Stimulated activated CD4-positive, alpha-beta T cell treated with anti-CD3 and anti-CD28 coated beads, Interleukin-4, amount 100 ng/mL, for 24 hours (primary cell): Measurements from ENCODE around the gene PXN.
A peak's percentile ranks its signal among the peaks of the same experiment; 100 is the strongest.
"Not testable (repeated sequence)": the region's sequence is repeated elsewhere in the genome, so short reads cannot be mapped to it uniquely, and the experiment has no call there.

Source experiments
- DNase-seq: peaks from one replicate; pipeline ENCODE4 v3.0.0-alpha.2; 2020

Gene PXN

GRCh38 chr12:120204171-120204570 is 61.4 kb downstream of the PXN start:
- no peak for DNase-seq

- DNase-seq = no peak
Measured at GRCh38 chr12:120200364-120200800, 65.1 kb downstream of the PXN start.

GRCh38 chr12:120199595-120200306 is 65.8 kb downstream of the PXN start:
- DNase-seq = peak; percentile 61

GRCh38 chr12:120199025-120199424 is 66.5 kb downstream of the PXN start:
- peak; percentile 24 for DNase-seq

GRCh38 chr12:120197542-120197887 is 68.0 kb downstream of the PXN start:
- DNase-seq = no peak

GRCh38 chr12:120196817-120197541 is 68.6 kb downstream of the PXN start:
- DNase-seq = not testable (repeated sequence)

- no peak for DNase-seq
Measured at GRCh38 chr12:120196363-120196762, 69.2 kb downstream of the PXN start.

- peak; percentile 90 for DNase-seq
Measured at GRCh38 chr12:120194534-120195395, 70.8 kb downstream of the PXN start, which contains the start of gene GCN1. Gene GCN1 (minus strand): TSS chr12:120194715. CDS start chr12:120194697, 18 bp downstream.

- DNase-seq = no peak
Measured at GRCh38 chr12:120194226-120194533, 71.3 kb downstream of the PXN start.

- not testable (repeated sequence) for DNase-seq
Measured at GRCh38 chr12:120193286-120193685, 72.2 kb downstream of the PXN start.

- no peak for DNase-seq
Measured at GRCh38 chr12:120190985-120191480, 74.5 kb downstream of the PXN start.

GRCh38 chr12:120190386-120190785 is 75.1 kb downstream of the PXN start:
- no peak for DNase-seq

GRCh38 chr12:120186654-120187053 is 78.9 kb downstream of the PXN start:
- DNase-seq = no peak

GRCh38 chr12:120183211-120183631 is 82.3 kb downstream of the PXN start:
- no peak for DNase-seq

GRCh38 chr12:120181991-120182631 is 83.4 kb downstream of the PXN start:
- no peak for DNase-seq

GRCh38 chr12:120180975-120181374 is 84.6 kb downstream of the PXN start:
- DNase-seq = no peak

GRCh38 chr12:120175537-120175936 is 90.0 kb downstream of the PXN start:
- DNase-seq = no peak

GRCh38 chr12:120175062-120175461 is 90.5 kb downstream of the PXN start:
- no peak for DNase-seq

- no peak for DNase-seq
Measured at GRCh38 chr12:120172053-120172452, 93.5 kb downstream of the PXN start.

GRCh38 chr12:120170631-120171030 is 94.9 kb downstream of the PXN start:
- DNase-seq = no peak

GRCh38 chr12:120169946-120170345 is 95.6 kb downstream of the PXN start:
- no peak for DNase-seq

- no peak for DNase-seq
Measured at GRCh38 chr12:120168337-120168736, 97.2 kb downstream of the PXN start.
